ENCODE results near the gene NCAPD2.
"Not testable (repeated sequence)": the region's sequence is repeated elsewhere in the genome, so short reads cannot be mapped to it uniquely, and the experiment has no call there.

NCAPD2 gene

DNA sequence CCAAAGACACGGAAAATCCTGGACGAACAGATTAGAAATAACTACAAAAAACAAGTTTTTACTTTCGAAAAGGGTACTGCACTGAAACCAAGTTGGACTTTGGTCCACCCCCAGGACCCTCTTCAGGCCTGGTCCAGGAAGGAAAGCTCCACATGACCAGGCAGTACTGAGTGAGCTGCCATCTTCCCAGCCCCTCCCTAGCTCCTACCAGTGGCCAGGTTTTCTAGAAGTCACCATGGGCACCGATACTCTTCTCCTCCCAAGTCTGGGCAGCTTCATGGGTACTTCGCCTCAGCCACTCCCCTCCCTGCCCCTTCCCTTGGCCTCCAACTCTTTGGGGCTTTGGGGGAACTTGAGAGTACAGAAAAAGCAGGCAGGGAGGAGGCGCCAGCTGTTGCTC lies 30.0 kb upstream of the NCAPD2 start:
- no peak for DNase-seq

DNA sequence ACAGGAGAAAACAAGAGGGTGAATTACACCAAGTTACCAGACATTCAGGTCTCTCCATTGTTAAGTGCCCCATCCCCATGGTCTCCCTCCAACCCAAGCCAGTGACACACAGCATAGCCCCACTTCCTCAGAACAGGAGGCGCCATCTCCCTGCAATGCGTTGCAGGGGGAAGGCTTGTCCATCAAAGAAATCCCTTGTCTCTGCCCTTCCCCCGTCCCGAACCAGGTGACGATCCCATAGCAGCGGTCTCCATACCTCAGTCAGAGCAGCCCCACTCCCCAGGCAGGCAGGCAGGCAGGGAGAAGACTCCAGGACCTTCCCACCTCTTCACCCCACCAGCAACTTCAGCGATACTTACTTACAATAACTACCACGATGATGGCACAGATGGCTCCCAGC lies 29.4 kb upstream of the NCAPD2 start:
- no peak for DNase-seq

DNA sequence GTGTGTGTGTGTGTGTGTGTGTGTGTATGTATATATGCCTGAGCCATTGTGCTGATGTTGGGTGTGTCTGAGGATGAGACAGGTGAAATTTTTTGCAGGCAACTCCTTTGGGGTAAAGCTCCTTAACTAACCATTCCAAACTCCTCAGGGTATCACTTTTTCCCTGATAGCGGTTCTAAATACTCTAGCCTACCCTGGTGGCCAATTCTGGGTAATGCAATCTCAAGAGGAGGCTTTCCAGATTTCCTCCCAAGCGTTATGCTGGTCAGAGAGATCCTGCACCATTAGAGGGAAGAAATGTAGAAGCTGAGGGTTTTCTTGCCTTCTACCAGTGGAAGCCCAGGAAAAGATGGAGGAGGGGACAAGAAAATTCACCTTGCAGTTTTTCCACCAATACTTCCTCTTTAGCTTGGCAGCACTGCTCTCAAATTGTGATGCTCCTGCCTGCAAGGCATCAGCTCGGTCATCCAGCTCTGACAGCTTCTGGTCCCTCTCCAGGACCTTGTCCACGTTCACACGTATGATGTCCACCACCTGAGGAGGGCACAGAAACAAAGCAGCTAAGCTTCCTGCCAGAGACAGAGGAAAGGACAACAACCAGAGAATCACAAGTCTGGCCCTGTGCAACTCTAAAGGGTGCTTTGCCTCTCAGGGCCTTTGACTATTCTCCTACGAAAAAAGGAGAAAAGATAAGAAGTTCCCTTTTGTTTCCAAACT lies 28.3 kb upstream of the NCAPD2 start:
- DNase-seq = peak; percentile 56

DNA sequence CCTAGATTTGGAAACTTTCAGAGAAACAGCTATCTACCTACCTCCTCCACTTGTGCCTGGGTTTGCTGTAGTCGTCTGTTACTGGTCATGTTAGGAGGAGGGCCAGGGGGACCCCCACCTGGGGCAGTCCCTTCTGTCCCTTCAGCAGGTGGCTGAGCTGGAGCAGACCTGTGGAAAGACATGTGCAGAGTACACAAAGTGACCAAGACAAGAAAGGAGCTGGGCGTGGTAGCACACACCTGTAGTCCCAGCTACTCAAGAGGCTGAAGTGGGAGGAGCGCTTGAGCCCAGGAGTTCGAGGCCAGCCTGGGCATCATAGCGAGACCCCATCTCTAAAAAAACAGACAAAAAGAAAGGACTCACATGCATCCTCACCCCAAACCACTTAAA lies 27.7 kb upstream of the NCAPD2 start:
- DNase-seq = no peak

DNA sequence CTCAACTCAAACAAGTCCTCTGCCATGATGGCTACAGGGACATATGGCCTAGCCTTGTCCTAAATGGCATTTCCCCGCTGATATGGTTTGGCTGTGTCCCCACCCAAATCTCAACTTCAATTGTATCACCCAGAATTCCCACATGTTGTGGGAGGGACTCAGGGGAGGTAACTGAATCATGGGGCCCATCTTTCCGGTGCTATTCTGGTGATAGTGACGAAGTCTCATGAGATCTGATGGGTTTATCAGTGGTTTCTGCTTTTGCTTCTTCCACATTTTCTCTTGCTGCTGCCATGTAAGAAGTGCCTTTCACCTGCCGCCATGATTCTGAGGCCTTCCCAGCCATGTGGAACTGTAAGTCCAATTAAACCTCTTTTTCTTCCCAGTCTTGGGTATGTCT lies 27.2 kb upstream of the NCAPD2 start:
- DNase-seq = not testable (repeated sequence)

GRCh38 chr12:6467571-6468282 lies 26.2 kb upstream of the NCAPD2 start:
- not testable (repeated sequence) for DNase-seq

DNA sequence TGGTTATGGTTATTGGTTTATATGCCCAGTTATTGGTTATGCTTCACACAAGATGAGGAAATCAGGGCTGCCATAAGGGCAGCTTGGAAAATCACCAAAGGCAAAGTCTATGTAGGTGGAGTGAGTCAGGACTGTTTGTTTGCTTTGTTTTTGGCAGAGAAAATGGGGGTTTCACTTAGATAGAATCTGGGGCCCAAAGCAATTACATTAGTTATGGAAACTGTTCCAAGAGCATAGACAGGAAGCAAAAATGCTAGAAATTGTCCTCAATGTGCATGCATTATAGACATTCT lies 25.7 kb upstream of the NCAPD2 start:
- DNase-seq = no peak

DNA sequence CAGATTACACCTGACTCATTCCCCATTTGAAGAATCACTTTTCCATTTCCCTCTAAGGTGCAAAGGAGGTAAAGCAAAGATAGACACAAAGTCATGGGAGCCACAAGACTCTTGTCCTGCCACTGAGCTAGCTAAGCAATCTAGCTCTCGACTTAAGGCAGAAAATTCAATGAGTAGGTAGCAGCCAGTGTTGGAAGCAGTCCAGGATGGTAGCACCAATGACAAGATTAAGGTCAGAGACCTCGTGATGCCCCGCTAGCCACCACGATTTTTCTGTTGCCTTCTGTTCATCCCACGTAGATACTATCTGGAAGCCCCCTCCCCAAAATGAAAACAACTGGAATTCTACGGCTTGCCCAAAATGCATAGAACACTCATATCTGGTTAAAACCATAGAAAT lies 24.8 kb upstream of the NCAPD2 start:
- DNase-seq = no peak

DNA sequence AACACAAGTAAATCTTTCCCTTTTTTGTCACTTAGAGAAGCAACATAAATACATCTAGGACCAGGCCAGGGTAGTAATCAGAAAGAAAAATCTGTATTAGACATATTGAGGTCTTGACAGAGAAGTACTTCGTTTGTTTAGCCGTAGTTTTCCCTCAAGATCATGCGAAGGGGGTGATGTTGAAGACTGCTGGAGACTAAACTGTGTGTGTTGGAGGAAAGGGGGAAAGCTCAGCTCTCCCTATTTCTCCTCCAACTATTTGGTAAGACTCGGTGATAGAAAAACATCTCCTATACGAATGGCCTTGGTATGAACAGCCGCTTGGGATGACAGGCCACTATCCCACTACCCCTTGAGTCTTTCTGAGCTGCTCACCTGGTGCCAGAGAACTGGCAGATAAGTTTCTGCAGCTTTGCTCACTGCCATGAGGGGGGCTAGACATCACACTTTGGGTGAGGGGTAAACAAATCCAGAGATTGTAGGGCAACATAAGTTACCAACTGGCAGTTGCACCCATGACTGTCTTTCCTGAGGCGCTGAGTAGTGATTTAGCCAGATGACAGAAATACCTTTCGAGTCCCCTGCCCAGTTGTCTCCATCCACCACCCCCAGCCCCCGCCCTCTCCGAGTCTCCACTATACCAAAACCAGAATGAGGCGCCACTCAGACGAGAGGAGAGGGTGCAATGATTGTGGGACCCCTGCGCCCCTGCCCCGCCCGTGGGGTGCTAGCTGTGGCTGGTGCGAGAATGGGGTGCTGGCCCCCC lies 24.1 kb upstream of the NCAPD2 start:
- DNase-seq = no peak

GRCh38 chr12:6470375-6471163 lies 23.3 kb upstream of the NCAPD2 start, which contains the start of gene VAMP1:
VAMP1 (minus strand) TSS chr12:6470677; CDS start chr12:6470531, 146 bp downstream.
- DNase-seq = peak; percentile 99

DNA sequence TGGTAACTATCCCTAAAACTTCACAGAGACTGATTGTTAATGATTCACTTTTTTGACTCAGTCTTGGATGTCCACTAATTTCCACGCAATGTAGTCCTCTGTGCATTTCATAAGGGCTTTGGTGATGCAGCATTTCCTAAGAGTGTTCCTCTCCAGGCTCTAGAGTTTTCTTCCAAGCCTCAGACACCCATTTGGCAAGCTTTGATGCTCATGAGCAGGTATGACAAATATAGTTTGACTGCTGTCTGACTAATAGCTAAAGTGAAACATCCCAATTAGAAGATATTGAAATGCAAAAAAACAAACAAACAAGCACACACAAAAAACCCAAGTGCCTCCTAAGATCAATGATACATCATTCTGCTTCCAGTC lies 21.9 kb upstream of the NCAPD2 start:
- no peak for DNase-seq

- no peak for DNase-seq
Observed at GRCh38 chr12:6472491-6472890, 21.4 kb upstream of the NCAPD2 start.

GRCh38 chr12:6475233-6475975 lies 18.5 kb upstream of the NCAPD2 start:
- not testable (repeated sequence) for DNase-seq

GRCh38 chr12:6476489-6476888 lies 17.4 kb upstream of the NCAPD2 start:
- DNase-seq = no peak

- not testable (repeated sequence) for DNase-seq
Observed at GRCh38 chr12:6477601-6478377, 16.1 kb upstream of the NCAPD2 start.

- DNase-seq = no peak
Observed at GRCh38 chr12:6478416-6478815, 15.5 kb upstream of the NCAPD2 start.

DNA sequence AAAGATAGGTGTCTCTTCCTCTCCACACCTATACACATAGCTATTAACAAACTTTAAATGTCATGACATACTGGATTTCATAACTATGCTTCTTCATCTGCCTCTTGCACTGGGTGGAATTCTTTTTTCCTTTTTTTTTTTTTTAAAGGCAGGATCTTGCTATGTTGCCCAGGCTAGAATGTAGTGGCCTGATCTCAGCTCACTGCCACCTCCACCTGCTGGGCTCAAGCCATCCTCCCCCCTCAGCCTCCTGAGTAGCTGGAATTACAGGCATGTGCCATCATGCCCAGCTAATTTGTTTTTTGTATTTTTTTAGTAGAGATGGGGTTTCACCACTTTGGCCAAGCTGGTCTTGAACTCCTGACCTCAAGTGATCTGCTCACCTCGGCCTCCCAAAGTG lies 5.7 kb upstream of the NCAPD2 start:
- DNase-seq = no peak

DNA sequence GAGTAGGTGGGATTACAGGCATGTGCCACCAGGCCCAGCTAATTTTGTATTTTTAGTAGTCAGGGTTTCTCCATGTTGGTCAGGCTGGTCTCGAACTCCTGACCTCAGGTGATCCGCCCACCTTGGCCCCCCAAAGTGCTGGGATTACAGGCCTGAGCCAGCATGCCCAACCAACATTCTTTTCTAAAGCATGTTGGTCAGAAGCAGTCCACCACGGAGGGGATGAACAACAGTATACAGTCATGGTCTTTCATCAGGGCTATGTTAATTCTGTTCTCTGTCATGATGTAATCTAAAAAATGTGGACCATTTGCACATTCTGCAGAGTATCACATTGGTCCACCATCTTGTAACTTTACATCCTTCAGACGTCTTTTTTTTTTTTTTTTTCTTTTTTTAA lies 4.5 kb upstream of the NCAPD2 start:
- no peak for DNase-seq

DNA sequence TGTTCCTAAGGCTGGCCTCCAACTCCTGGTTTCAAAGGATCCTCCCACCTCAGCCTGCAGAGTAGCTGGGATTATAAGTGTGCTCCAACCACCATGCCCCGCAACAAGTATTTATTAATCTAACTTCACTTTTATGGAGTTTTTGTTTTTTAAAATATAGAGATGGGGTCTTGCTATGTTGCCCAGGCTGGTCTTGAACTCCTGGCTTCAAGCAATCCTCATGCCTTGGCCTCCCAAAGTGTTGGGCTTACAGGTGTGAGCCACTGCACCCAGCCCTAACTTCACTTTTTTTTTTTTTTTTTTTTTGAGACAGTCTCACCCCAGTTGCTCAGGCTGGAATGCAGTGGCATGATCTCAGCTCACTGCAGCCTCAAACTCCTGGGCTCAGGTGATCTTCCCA lies 3.2 kb upstream of the NCAPD2 start:
- not testable (repeated sequence) for DNase-seq

- DNase-seq = peak; percentile 96
Observed at GRCh38 chr12:6492838-6493496, 935 bp upstream of the NCAPD2 start, which contains the start of gene MRPL51. MRPL51 (minus strand) TSS chr12:6493262; CDS start chr12:6493136, 126 bp downstream.

- DNase-seq = no peak
Observed at GRCh38 chr12:6494258-6494743, 399 bp downstream of the NCAPD2 start.

Measured in activated CD4-positive, alpha-beta T cell treated with anti-CD3 and anti-CD28 coated beads, Interleukin-2, amount 50 U/mL, for 16 hours (primary cell).